Muscle of leg (tissue), 11 donors: ENCODE data around the gene PSMC3. TPM values are rescaled to one million over a fixed set of nuclear protein-coding genes. Genes with fewer than 3 reads are reported as not detected.

Experiments
- DNase-seq: peaks from one replicate; pipeline ENCODE4 v3.0.0; 2013
- H3K27ac ChIP-seq: one replicate; pipeline ENCODE4 v1.5.1; 2013; ENCODE audit warnings: mild to moderate bottlenecking, low read length, control low read depth
- H3K27me3 ChIP-seq: one replicate; pipeline ENCODE4 v1.6.1; 2013; ENCODE audit warnings: low read length; ENCODE audit not compliant: control insufficient read depth, insufficient read depth
- H3K36me3 ChIP-seq: one replicate; pipeline ENCODE4 v1.6.1; 2013; ENCODE audit warnings: low read length; ENCODE audit not compliant: control insufficient read depth, insufficient read depth
- H3K4me1 ChIP-seq: one replicate; pipeline ENCODE4 v1.6.1; 2013; ENCODE audit warnings: low read length; ENCODE audit not compliant: control insufficient read depth, insufficient read depth
- H3K4me3 ChIP-seq: one replicate; pipeline ENCODE4 v1.5.1; 2013; ENCODE audit warnings: low read length, control low read depth
- H3K9me3 ChIP-seq: replicated peaks from 2 replicates; pipeline ENCODE4 v1.6.1; 2013; ENCODE audit warnings: low read depth, low read length; ENCODE audit not compliant: control insufficient read depth
- WGBS: methylation state at CpG from one replicate; pipeline ENCODE4 v1.1.5; 2013; ENCODE audit warnings: missing lambda C conversion rate; ENCODE audit not compliant: insufficient coverage; 5-methylcytosine and 5-hydroxymethylcytosine counted together
- polyA plus RNA-seq, 8 donors: library from polyadenylated mRNA; unstranded; fragments of 120-200 nt; gene quantifications; one replicate each; pipeline versions ENCODE4 v1.2.1 to v1.2.3, GENCODE V29; 2013; ENCODE audit warnings: inconsistent platforms in 1 of 8, low replicate concordance in 1 of 8; ENCODE audit not compliant: insufficient read length in 8 of 8, insufficient read depth in 1 of 8
- total RNA-seq: library from RNA; stranded (reverse); fragments of 120-200 nt; gene quantifications from one replicate; pipeline ENCODE4 v1.2.4, GENCODE V29; 2013

PSMC3 gene
- total and polyA plus RNA-seq, 9 donors = 99.1 to 159 (median 136) TPM

- H3K27me3 ChIP-seq = no peaks in the 10 kb centered on the region
- H3K4me1 ChIP-seq = peaks cover 41% of the 10 kb centered on the region
- peak within 1 kb of the TSS; percentile 97 for H3K27ac ChIP-seq
- peak within 1 kb of the TSS; percentile 86 for H3K4me3 ChIP-seq
- H3K36me3 ChIP-seq = peaks cover 22% of the 10 kb centered on the region
- H3K9me3 ChIP-seq = no peaks in the 10 kb centered on the region
- peak; percentile 98 for DNase-seq
- WGBS = under 1% methylated on average over 64 of the region's 70 CpGs
Observed at GRCh38 chr11:47407746-47408590, 18.3 kb downstream of the PSMC3 start, which contains the start of gene SLC39A13. Gene SLC39A13, plus strand, starts transcription at chr11:47408590. Its CDS starts 1,505 bp downstream, at chr11:47410095.

DNA sequence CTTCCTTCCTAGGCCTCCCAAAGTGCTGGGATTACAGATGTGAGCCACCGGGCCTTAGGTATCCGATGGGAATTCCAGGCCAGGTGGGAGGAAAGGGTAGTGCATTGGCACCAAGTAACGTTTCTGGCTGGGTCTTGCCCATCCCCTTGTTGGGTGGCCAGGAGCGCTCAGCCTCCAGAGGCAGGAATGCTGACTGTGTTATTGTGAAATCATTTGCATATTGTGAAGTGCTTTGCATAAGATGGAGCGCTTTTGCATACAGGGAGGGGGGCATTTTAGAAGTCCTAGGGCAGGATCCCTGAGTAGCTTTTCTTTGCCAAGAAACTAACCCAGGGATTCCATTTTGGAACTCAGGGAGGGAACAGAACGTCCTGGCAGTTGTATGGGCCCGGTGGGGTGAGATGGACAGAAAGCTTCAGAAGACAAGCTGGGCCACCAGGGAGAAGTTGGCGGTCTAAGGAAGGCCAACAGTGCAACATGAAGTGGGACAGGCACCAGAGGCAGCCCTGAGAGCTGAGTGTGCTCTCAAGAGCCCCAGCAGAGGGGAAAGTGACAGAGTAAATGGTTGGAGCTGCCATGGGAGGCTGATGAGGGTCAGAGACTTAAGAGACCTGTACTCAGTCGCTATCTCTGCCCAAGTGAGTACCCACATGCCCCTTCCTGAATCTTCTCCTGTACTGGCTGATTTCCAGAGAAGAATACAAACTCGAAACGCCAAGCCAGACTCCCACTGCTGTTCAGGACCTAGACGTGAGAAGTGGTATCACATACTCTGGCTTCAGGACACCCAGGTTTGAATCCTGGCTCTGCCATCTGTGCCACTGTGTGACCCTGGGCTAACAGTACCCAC, 19.1 kb downstream of the PSMC3 start:
- peak overlapping the region; percentile 97 for H3K27ac ChIP-seq
- no peaks in the 10 kb centered on the region for H3K27me3 ChIP-seq
- H3K4me1 ChIP-seq = peaks cover 38% of the 10 kb centered on the region
- peaks cover 19% of the 10 kb centered on the region for H3K36me3 ChIP-seq
- H3K9me3 ChIP-seq = no peaks in the 10 kb centered on the region
- peak overlapping the region; percentile 60 for H3K4me3 ChIP-seq
- WGBS = 55% methylated on average over 12 of the region's 12 CpGs
- peak; percentile 35 for DNase-seq

GRCh38 chr11:47403571-47403970, 22.7 kb downstream of the PSMC3 start:
- WGBS = 52% methylated on average over 2 of the region's 3 CpGs
- no peaks in the 10 kb centered on the region for H3K9me3 ChIP-seq
- no peaks in the 10 kb centered on the region for H3K36me3 ChIP-seq
- no peak overlapping the region for H3K27ac ChIP-seq
- H3K4me3 ChIP-seq = no peak overlapping the region
- no peak for DNase-seq
- no peaks in the 10 kb centered on the region for H3K27me3 ChIP-seq
- peaks cover 24% of the 10 kb centered on the region for H3K4me1 ChIP-seq

- 57% methylated on average over 4 of the region's 4 CpGs for WGBS
- no peaks in the 10 kb centered on the region for H3K27me3 ChIP-seq
Observed at GRCh38 chr11:47403135-47403534, 23.1 kb downstream of the PSMC3 start.

GRCh38 chr11:47400768-47401279, 25.4 kb downstream of the PSMC3 start:
- no peak for DNase-seq

More at GRCh38 chr11:47403135-47403534, 23.1 kb downstream of the PSMC3 start:
- no peak for DNase-seq
- Histone ChIP-seq H3K36me3 (no peaks in the 10 kb centered on the region), H3K4me1 (peaks cover 24% of the 10 kb centered on the region), H3K27ac (no peak overlapping the region), H3K9me3 (no peaks in the 10 kb centered on the region), H3K4me3 (no peak overlapping the region)

DNA sequence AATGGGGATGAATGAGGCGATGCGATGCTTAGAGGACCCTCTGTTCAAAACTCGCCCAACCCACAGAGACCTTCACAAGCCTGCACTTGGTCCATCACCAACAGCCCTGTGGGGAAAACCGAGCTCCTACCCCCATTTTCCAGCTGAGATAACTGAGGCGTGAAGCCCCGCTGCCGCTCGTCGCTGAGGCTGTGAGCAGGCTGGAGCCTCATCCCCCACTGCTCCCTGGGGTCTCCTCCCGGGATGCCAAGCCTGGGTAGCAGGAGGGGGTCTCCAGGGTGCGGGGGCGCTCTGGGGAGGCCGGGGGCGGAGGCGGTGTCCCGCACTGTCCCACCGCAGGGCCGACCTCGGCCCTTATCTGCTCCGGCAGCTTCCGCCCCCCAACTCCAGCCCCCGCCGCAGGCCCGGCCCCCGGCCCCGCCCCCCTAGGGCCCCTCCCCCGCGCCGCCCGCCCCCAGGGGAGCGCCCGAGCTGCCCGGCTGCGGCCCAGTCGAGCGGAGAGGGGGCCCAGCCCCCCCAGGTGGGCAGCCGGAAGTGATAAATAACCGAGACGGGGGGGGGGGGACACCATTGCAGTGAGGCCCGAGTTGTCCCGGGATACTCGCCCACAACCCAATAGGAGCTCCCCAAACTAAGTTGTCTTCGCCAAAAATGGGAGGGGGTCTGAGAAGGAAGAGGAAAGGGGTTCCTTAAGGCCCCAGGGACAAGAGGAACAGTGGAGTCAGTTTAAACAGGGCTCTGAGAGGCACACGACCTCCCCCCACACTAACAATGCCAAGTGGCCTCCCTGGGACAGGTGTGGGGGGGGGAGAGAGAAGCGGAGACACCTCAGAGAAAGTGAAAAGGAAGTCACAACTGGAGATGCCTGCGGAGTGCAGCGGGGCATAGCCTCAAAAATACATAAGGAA, 26.1 kb downstream of the PSMC3 start:
- Histone ChIP-seq H3K27ac (peak overlapping the region; percentile 77), H3K27me3 (no peaks in the 10 kb centered on the region), H3K36me3 (no peaks in the 10 kb centered on the region), H3K4me3 (peak overlapping the region; percentile 52), H3K9me3 (no peaks in the 10 kb centered on the region), H3K4me1 (peaks cover 22% of the 10 kb centered on the region)
- no peak for DNase-seq
- 27% methylated on average over 6 of the region's 47 CpGs for WGBS

More at GRCh38 chr11:47400768-47401279, 25.4 kb downstream of the PSMC3 start:
- no peaks in the 10 kb centered on the region for H3K27me3 ChIP-seq
- WGBS = 24% methylated on average over 3 of the region's 8 CpGs
- peak overlapping the region; percentile 77 for H3K27ac ChIP-seq
- H3K4me3 ChIP-seq = no peak overlapping the region
- H3K4me1 ChIP-seq = peaks cover 15% of the 10 kb centered on the region
- no peaks in the 10 kb centered on the region for H3K9me3 ChIP-seq
- H3K36me3 ChIP-seq = no peaks in the 10 kb centered on the region

- Histone ChIP-seq H3K4me1 (peaks cover 37% of the 10 kb centered on the region), H3K4me3 (no peak overlapping the region), H3K9me3 (no peaks in the 10 kb centered on the region), H3K27ac (no peak overlapping the region), H3K27me3 (no peaks in the 10 kb centered on the region), H3K36me3 (no peaks in the 10 kb centered on the region)
- no peak for DNase-seq
- WGBS = 100% methylated on average over 1 of the region's 1 CpG
Observed at GRCh38 chr11:47398551-47398950, 27.7 kb downstream of the PSMC3 start.

GRCh38 chr11:47398011-47398410, 28.2 kb downstream of the PSMC3 start:
- peak; percentile 2 for DNase-seq
- no peaks in the 10 kb centered on the region for H3K27me3 ChIP-seq
- peaks cover 42% of the 10 kb centered on the region for H3K4me1 ChIP-seq
- H3K27ac ChIP-seq = no peak overlapping the region
- H3K9me3 ChIP-seq = no peaks in the 10 kb centered on the region
- no peaks in the 10 kb centered on the region for H3K36me3 ChIP-seq
- WGBS = no CpG with 5 or more reads among the region's 3 CpGs
- H3K4me3 ChIP-seq = no peak overlapping the region

DNA sequence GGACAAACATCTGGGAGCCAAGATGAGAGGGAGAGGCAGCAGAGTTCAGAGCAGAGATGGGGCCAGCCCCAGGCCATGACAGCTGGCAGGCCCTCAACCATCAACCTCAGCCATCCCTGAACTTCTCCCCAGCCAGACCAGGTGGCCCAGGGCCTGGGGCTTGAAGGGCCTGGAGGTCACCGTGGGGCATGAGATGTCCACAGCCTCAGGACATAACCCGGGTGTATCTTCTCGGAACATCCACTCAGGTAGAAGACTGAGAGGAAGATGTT, 30.3 kb downstream of the PSMC3 start:
- DNase-seq = peak; percentile 2
- Histone ChIP-seq H3K27me3 (no peaks in the 10 kb centered on the region), H3K27ac (no peak overlapping the region), H3K36me3 (no peaks in the 10 kb centered on the region), H3K9me3 (no peaks in the 10 kb centered on the region), H3K4me3 (no peak overlapping the region), H3K4me1 (peaks cover 57% of the 10 kb centered on the region)
- WGBS = no CpG with 5 or more reads among the region's 3 CpGs
